ENCODE measurements around the gene OSGEP.

- no peak for TF ChIP-seq CREB1 (IDR thresholded peaks at IDR 0.05; ENCODE audit: low read depth)
- no peak for TF ChIP-seq ZBTB7A (IDR thresholded peaks at IDR 0.05; ENCODE audit: low read depth)
- no peak for TF ChIP-seq REST (IDR thresholded peaks at IDR 0.05; ENCODE audit: low read depth)
- no peak for TF ChIP-seq CEBPB (IDR thresholded peaks at IDR 0.05)
- no peak for TF ChIP-seq MAX (IDR thresholded peaks at IDR 0.05)
- no peak for TF ChIP-seq EP300 (IDR thresholded peaks at IDR 0.05; ENCODE audit: borderline replicate concordance)
- TF ChIP-seq TAF1 (IDR thresholded peaks at IDR 0.05; ENCODE audit: low read depth) = no peak
Measured at GRCh38 chr14:20434701-20435581, 19.7 kb downstream of the OSGEP start.
